Vagina (tissue), 2 donors: Measurements from ENCODE around the gene SUB1. TPM values are rescaled to one million over a fixed set of nuclear protein-coding genes. Genes with fewer than 3 reads are reported as not detected.

Experiments used
- DNase-seq, 2 donors: peaks; one replicate each; pipeline ENCODE4 v3.0.0-alpha.2; 2017; ENCODE audit errors: extremely low spot score in 2 of 2
- H3K27ac ChIP-seq: fragments of 200-600 bp; sonication (generic); one replicate; pipeline ENCODE4 v1.5.1; 2019
- H3K27me3 ChIP-seq: fragments of 200-600 bp; sonication (generic); one replicate; pipeline ENCODE4 v1.5.1; 2019
- H3K36me3 ChIP-seq, 2 donors: fragments of 200-600 bp; sonication (generic); one replicate each; pipeline ENCODE4 v1.5.1; 2017 to 2019
- H3K4me1 ChIP-seq: fragments of 200-600 bp; sonication (generic); one replicate; pipeline ENCODE4 v1.5.1; 2019
- H3K4me3 ChIP-seq, 2 donors: fragments of 200-600 bp; sonication (generic); 1 replicate in 1 of 2; 2 replicates in 1 of 2; pipeline ENCODE4 v1.5.1; 2016 to 2019
- H3K9me3 ChIP-seq: fragments of 200-600 bp; sonication (generic); one replicate; pipeline ENCODE4 v1.5.1; 2019
- CTCF ChIP-seq, 3 experiments: fragments of 450-650 bp in 2 of 3; fragments of 200-600 bp in 1 of 3; sonication (generic) in 1 of 3; IDR thresholded peaks; one replicate each; pipeline ENCODE4 v1.5.1; 2017 to 2019; ENCODE audit warnings: antibody characterized with exemption in 3 of 3, mild to moderate bottlenecking in 2 of 3, moderate library complexity in 2 of 3
- POLR2A ChIP-seq, 2 donors: fragments of 450-650 bp; IDR thresholded peaks; one replicate each; pipeline ENCODE4 v1.6.1; 2017; ENCODE audit warnings: antibody characterized with exemption in 2 of 2, mild to moderate bottlenecking in 2 of 2, moderate library complexity in 2 of 2
- POLR2AphosphoS5 ChIP-seq, 2 donors: sonication (generic); formaldehyde crosslinking; IDR thresholded peaks; one replicate each; pipeline ENCODE4 v1.9.0; 2017; ENCODE audit warnings: antibody characterized with exemption in 2 of 2, mild to moderate bottlenecking in 2 of 2, low read depth in 1 of 2; ENCODE audit not compliant: insufficient read depth in 1 of 2
- intact Hi-C: fragments of 100-400 bp; cut with DNase I; formaldehyde crosslinking; loops from one replicate; pipeline ENCODE4 v1.15.1; 2023
- total RNA-seq: library from RNA; depleted of rRNA; stranded (reverse); fragments of >200 nt; gene quantifications from one replicate; pipeline ENCODE4 v1.2.3, GENCODE V29; 2016

SUB1 gene
- total RNA-seq, 1 donor from 2014 or later = 71.9 TPM

GRCh38 chr5:32621256-32621655 is 35.9 kb downstream of the SUB1 start:
- no peak for DNase-seq
- Histone ChIP-seq H3K4me3 (no peak overlapping the region), H3K9me3 (no peaks in the 10 kb centered on the region), H3K27me3 (no peaks in the 10 kb centered on the region), H3K27ac (no peak overlapping the region), H3K4me1 (no peaks in the 10 kb centered on the region), H3K36me3 (no peaks in the 10 kb centered on the region)
- TF ChIP-seq POLR2A (IDR thresholded peaks at IDR 0.05) = no peak
- no peak for TF ChIP-seq POLR2AphosphoS5 (IDR thresholded peaks at IDR 0.05; ENCODE audit: insufficient read depth in 1 of 2, low read depth in 1 of 2)
- TF ChIP-seq CTCF (IDR thresholded peaks at IDR 0.05) = no peak
- intact Hi-C loops = no loop called here

GRCh38 chr5:32625106-32625505 is 39.7 kb downstream of the SUB1 start:
- H3K27ac ChIP-seq = no peak overlapping the region
- H3K9me3 ChIP-seq = no peaks in the 10 kb centered on the region
- H3K27me3 ChIP-seq = no peaks in the 10 kb centered on the region
- intact Hi-C loops = no loop called here
- TF ChIP-seq POLR2A (IDR thresholded peaks at IDR 0.05) (no peak), POLR2AphosphoS5 (IDR thresholded peaks at IDR 0.05; ENCODE audit: insufficient read depth in 1 of 2, low read depth in 1 of 2) (no peak), CTCF (IDR thresholded peaks at IDR 0.05) (no peak)
- no peak for DNase-seq
- no peaks in the 10 kb centered on the region for H3K4me1 ChIP-seq
- no peak overlapping the region for H3K4me3 ChIP-seq
- no peaks in the 10 kb centered on the region for H3K36me3 ChIP-seq

- Histone ChIP-seq H3K4me1 (no peaks in the 10 kb centered on the region), H3K27ac (no peak overlapping the region), H3K9me3 (no peaks in the 10 kb centered on the region), H3K27me3 (no peaks in the 10 kb centered on the region), H3K4me3 (no peak overlapping the region), H3K36me3 (no peaks in the 10 kb centered on the region)
- TF ChIP-seq POLR2A (IDR thresholded peaks at IDR 0.05) (no peak), POLR2AphosphoS5 (IDR thresholded peaks at IDR 0.05; ENCODE audit: insufficient read depth in 1 of 2, low read depth in 1 of 2) (no peak), CTCF (IDR thresholded peaks at IDR 0.05) (no peak)
- intact Hi-C loops = no loop called here
- DNase-seq = no peak
These were observed 40.2 kb downstream of the SUB1 start for GRCh38 chr5:32625547-32625946.

DNA sequence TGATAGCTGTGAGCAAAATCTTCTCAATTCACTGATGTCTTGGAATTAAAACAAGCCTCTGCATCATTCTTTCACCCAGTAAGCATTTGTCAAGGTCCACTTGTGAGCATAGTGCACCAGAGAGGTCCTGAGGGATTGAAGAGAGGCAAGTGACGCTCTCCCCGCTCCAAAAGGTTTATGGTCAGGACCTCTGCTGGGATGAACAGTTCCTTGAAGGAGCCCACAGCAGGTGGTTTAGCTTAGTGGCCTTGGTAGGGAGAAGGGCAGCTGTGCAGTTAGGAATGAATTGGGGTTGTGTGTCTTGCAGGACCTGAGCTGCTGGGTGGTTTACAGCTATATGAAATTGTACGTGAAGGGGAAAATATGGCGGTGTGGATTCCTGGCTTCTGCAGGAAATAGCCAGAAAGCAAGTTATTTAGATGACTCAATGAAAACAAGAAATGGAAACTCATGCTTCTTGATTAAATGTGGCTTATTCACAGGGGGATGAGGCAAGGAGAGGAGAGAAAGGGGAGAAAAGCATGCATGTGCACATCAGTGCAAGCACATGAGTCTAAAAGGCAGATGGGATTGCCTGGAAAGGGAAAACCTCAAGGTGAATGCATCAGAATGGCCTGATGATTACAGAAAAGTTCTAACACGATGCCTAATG is 42.0 kb downstream of the SUB1 start:
- TF ChIP-seq POLR2A (IDR thresholded peaks at IDR 0.05) (no peak), POLR2AphosphoS5 (IDR thresholded peaks at IDR 0.05; ENCODE audit: insufficient read depth in 1 of 2, low read depth in 1 of 2) (no peak), CTCF (IDR thresholded peaks at IDR 0.05) (no peak)
- H3K9me3 ChIP-seq = no peaks in the 10 kb centered on the region
- no peak overlapping the region for H3K4me3 ChIP-seq
- H3K27ac ChIP-seq = no peak overlapping the region
- H3K4me1 ChIP-seq = no peaks in the 10 kb centered on the region
- H3K36me3 ChIP-seq = no peaks in the 10 kb centered on the region
- DNase-seq = no peak
- no peaks in the 10 kb centered on the region for H3K27me3 ChIP-seq
- intact Hi-C loops = no loop called here

- intact Hi-C loops = no loop called here
- H3K4me3 ChIP-seq = no peak overlapping the region
- no peaks in the 10 kb centered on the region for H3K27me3 ChIP-seq
- no peaks in the 10 kb centered on the region for H3K9me3 ChIP-seq
- H3K36me3 ChIP-seq = no peaks in the 10 kb centered on the region
- H3K4me1 ChIP-seq = no peaks in the 10 kb centered on the region
- no peak overlapping the region for H3K27ac ChIP-seq
- DNase-seq = no peak
- TF ChIP-seq POLR2A (IDR thresholded peaks at IDR 0.05) (no peak), CTCF (IDR thresholded peaks at IDR 0.05) (no peak), POLR2AphosphoS5 (IDR thresholded peaks at IDR 0.05; ENCODE audit: insufficient read depth in 1 of 2, low read depth in 1 of 2) (no peak)
These were observed 42.9 kb downstream of the SUB1 start for GRCh38 chr5:32628049-32628844.
